D721Med (cell line): ENCODE results near the gene GFPT2.

Experiments used
- DNase-seq: peaks from one replicate; pipeline ENCODE4 v3.0.0; 2011; ENCODE audit warnings: low spot score; ENCODE audit not compliant: insufficient read length
- FAIRE-seq: peaks from 2 replicates; lab custom pipeline; 2011; peaks lifted over from hg19 to GRCh38; lab: Jason Lieb, UNC
- CTCF ChIP-seq: IDR thresholded peaks from 2 replicates; pipeline ENCODE4 v1.5.1; 2012; ENCODE audit warnings: mild to moderate bottlenecking, control low read depth; ENCODE audit not compliant: insufficient read depth; ENCODE audit errors: missing control alignments

GFPT2 gene

GRCh38 chr5:180373454-180373853, 20.3 kb upstream of the GFPT2 start:
- no peak for TF ChIP-seq CTCF
- FAIRE-seq: no peak
- no peak for DNase-seq

- no peak for TF ChIP-seq CTCF
- FAIRE-seq (no peak), DNase-seq (no peak)
These were observed 18.8 kb upstream of the GFPT2 start for GRCh38 chr5:180371949-180372348.

- no peak for DNase-seq
- no peak for FAIRE-seq
These were observed 17.9 kb upstream of the GFPT2 start for GRCh38 chr5:180370861-180371641.

GRCh38 chr5:180367991-180368390, 14.9 kb upstream of the GFPT2 start:
- no peak for DNase-seq
- FAIRE-seq: no peak
- TF ChIP-seq CTCF: no peak

More at GRCh38 chr5:180370861-180371641, 17.9 kb upstream of the GFPT2 start:
- TF ChIP-seq CTCF: no peak

- no peak for FAIRE-seq
- TF ChIP-seq CTCF: no peak
- DNase-seq: no peak
These were observed 14.2 kb upstream of the GFPT2 start for GRCh38 chr5:180367300-180367699.

- no peak for DNase-seq
- no peak for TF ChIP-seq CTCF
- FAIRE-seq: no peak
These were observed 13.2 kb upstream of the GFPT2 start for GRCh38 chr5:180366326-180366725.

- FAIRE-seq (no peak), DNase-seq (no peak)
- TF ChIP-seq CTCF: no peak
These were observed 12.7 kb upstream of the GFPT2 start for GRCh38 chr5:180365829-180366228.
